ENCODE data around the gene BRCA1.

Gene BRCA1

GRCh38 chr17:43033948-43034881 is 90.9 kb downstream of the BRCA1 start:
- no peak for TF ChIP-seq TAF1 (IDR thresholded peaks at IDR 0.05; ENCODE audit: borderline replicate concordance, insufficient read depth, low read length)
- TF ChIP-seq POLR2AphosphoS5 (IDR thresholded peaks at IDR 0.05; ENCODE audit: low read depth, low read length): no peak
- no peak for TF ChIP-seq SIN3A (IDR thresholded peaks at IDR 0.05; ENCODE audit: borderline replicate concordance, insufficient read depth, low read length)
- TF ChIP-seq FOXP2 (optimal IDR thresholded peaks at IDR 0.05; ENCODE audit: borderline replicate concordance, extremely low read depth, extremely low read length, insufficient read depth): no peak

GRCh38 chr17:43031666-43032065 is 93.5 kb downstream of the BRCA1 start:
- TF ChIP-seq FOXP2 (optimal IDR thresholded peaks at IDR 0.05; ENCODE audit: borderline replicate concordance, extremely low read depth, extremely low read length, insufficient read depth): no peak
- TF ChIP-seq POLR2AphosphoS5 (IDR thresholded peaks at IDR 0.05; ENCODE audit: low read depth, low read length): no peak
- TF ChIP-seq REST (IDR thresholded peaks at IDR 0.05; ENCODE audit: insufficient read depth in 1 of 2, low read depth in 2 of 2, low read length in 2 of 2): no peak
- no peak for TF ChIP-seq TAF1 (IDR thresholded peaks at IDR 0.05; ENCODE audit: borderline replicate concordance, insufficient read depth, low read length)
- TF ChIP-seq SIN3A (IDR thresholded peaks at IDR 0.05; ENCODE audit: borderline replicate concordance, insufficient read depth, low read length): no peak

- no peak for TF ChIP-seq FOXP2 (optimal IDR thresholded peaks at IDR 0.05; ENCODE audit: borderline replicate concordance, extremely low read depth, extremely low read length, insufficient read depth)
- TF ChIP-seq TAF1 (IDR thresholded peaks at IDR 0.05; ENCODE audit: borderline replicate concordance, insufficient read depth, low read length): no peak
- no peak for TF ChIP-seq POLR2AphosphoS5 (IDR thresholded peaks at IDR 0.05; ENCODE audit: low read depth, low read length)
- TF ChIP-seq SIN3A (IDR thresholded peaks at IDR 0.05; ENCODE audit: borderline replicate concordance, insufficient read depth, low read length): no peak
- TF ChIP-seq REST (IDR thresholded peaks at IDR 0.05; ENCODE audit: insufficient read depth in 1 of 2, low read depth in 2 of 2, low read length in 2 of 2): no peak
These were observed 94.9 kb downstream of the BRCA1 start for GRCh38 chr17:43030137-43030767.

GRCh38 chr17:43028221-43028861 is 96.8 kb downstream of the BRCA1 start:
- TF ChIP-seq REST (IDR thresholded peaks at IDR 0.05; ENCODE audit: insufficient read depth in 1 of 2, low read depth in 2 of 2, low read length in 2 of 2) (no peak), SIN3A (IDR thresholded peaks at IDR 0.05; ENCODE audit: borderline replicate concordance, insufficient read depth, low read length) (no peak), TAF1 (IDR thresholded peaks at IDR 0.05; ENCODE audit: borderline replicate concordance, insufficient read depth, low read length) (no peak), FOXP2 (optimal IDR thresholded peaks at IDR 0.05; ENCODE audit: borderline replicate concordance, extremely low read depth, extremely low read length, insufficient read depth) (no peak), POLR2AphosphoS5 (IDR thresholded peaks at IDR 0.05; ENCODE audit: low read depth, low read length) (no peak)
